Posterior vena cava (tissue), 2 donors: ENCODE data around the gene PNMA1. TPM values are rescaled to one million over a fixed set of nuclear protein-coding genes. Genes with fewer than 3 reads are reported as not detected.

Experiments
- DNase-seq: peaks from one replicate; pipeline ENCODE4 v3.0.0-alpha.2; 2020; ENCODE audit warnings: low spot score
- intact Hi-C, 2 donors: fragments of 100-400 bp; cut with DNase I; formaldehyde crosslinking; loops; one replicate each; pipeline versions ENCODE4 v1.14.1 to v1.14.2; 2022 to 2023
- total RNA-seq, 2 donors: library from RNA; stranded (reverse); fragmentation: NEBNext Ultra II Directional; extraction: Animal tissue kit (Norgen Biotek cat#: 25700); gene quantifications; one replicate each; pipeline ENCODE4 v1.2.1, GENCODE V29; 2021
- donor health status: DM: yes; HTN: yes; CAD: no.
- donor health status: DM: yes; HTN: yes; CAD: no.

Gene PNMA1
- total RNA-seq, 2 donors from 2014 or later: 64.8 to 88.7 TPM

DNA sequence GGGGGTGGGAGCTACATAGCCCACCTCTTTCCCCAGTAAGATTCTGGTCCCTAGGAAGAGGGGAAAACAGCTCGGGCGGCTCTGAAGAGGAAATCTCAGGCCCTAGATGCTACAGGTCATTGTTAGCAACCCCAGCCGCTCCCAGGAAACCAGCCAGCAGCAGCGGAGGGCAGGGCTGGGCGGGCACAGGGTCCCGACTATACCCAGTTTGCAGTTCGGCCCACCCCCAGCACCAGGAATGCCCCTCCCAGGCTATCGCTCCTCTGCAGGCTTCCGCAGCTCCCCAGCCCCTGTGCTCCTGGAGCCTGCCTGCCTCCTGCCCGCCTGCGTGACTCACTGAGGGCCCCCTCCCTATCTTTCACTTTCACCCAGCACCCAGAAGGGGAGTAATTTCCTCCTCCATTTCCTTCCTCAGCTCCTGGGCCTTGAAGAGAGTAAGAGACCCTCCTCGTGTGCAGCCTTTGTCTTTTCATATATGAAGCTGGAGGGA is 27.2 kb upstream of the PNMA1 start:
- DNase-seq: peak; percentile 88
- intact Hi-C loops: no loop called here

DNA sequence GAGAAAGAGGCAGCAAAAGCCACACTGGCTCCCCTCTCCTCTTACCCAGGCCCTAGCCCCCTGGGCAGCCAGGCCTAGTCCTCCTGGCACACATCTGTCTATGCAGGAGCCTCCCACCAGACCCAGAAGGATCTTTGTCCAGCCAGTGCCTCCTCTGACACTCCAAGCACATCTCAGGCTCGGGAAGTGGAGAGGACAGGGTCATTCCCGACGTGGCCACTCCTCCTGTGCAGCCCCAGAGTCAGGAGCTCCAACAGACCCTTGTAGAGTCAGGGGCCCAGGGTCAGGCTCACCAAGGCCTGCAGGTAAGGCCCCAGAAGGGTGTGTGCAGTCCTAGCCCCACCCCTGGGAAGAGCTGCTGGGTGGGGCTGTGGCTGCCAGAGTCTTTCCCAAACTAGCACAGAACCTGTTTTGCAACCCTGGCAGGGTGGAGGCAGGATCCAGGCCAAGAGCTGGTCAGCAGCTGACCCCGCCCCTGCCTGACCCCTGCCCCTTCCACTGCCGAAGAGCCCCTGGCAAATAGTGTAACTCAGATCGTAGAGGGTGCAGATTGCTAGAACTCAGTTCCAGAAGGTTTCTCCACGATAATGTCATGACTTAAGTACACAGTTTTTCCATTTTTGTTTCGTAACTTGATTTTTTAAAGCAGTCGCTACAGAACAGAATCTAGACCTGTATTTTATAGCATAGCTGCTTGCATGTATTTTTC is 26.6 kb upstream of the PNMA1 start:
- DNase-seq: peak; percentile 92
- intact Hi-C loops: no loop called here

DNA sequence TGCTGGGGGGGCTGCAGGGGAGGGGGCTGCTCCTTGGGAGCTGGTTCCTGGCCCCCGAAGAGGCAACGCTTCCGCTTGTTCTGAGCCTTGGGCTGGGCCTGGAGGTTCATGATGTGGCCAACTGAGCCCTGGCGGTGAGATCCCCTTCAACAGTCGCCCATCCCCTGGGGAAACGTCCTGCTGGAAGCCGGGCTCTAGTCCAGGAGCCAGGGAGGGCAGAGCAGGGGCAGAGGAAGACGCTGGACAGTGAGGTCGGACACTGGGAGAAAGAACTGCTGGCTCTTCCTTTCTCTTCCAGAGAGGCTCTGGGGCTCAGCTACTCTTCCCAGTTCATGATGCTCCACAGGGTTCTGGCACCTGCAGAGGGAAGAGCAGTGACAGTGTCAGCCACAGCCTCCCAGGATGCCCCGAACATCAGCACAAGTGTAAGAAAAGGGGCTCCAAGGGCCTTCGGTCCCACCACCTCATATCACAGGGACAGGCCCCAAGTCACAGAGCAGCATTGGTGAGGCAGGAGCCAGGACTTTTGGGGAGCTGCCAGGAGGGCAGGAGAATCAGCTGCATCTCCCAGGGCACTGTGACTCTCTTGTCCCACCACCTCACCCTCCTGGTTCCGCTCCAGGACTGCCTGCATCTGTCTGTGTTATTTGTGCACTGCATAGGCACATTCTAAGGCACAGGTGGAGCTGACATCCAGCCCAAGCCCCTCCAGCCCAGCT is 25.9 kb upstream of the PNMA1 start:
- intact Hi-C loops: no loop called here
- peak; percentile 76 for DNase-seq

- DNase-seq: peak; percentile 68
- intact Hi-C loops: no loop called here
Measured at GRCh38 chr14:73739174-73739898, 25.2 kb upstream of the PNMA1 start.

GRCh38 chr14:73738518-73739173 is 24.5 kb upstream of the PNMA1 start:
- intact Hi-C loops: no loop called here
- peak; percentile 71 for DNase-seq

- DNase-seq: peak; percentile 59
- intact Hi-C loops: no loop called here
Measured at GRCh38 chr14:73736842-73737241, 22.7 kb upstream of the PNMA1 start.

GRCh38 chr14:73732006-73732405 is 17.8 kb upstream of the PNMA1 start:
- DNase-seq: peak; percentile 38
- intact Hi-C loops: no loop called here

DNA sequence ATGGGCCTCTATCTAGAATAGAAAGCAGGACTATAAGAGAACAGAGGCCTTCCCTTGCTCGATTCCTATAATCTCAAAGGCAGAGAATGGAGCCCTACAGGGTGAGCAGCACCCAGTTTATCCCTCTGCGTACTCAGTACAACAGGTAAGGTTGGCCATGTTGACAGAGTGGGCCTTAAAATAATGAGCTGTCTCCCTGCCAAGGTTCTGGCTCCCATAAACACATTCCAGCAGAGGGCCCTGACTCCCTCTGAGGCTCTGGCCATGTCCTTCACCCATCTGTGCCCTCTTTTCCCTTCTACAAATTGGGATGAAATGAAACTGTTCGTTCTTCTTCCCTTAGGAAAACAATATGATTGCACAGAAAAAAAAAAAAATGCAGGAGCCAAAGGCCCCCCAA is 16.9 kb upstream of the PNMA1 start:
- intact Hi-C loops: no loop called here
- peak; percentile 45 for DNase-seq

- intact Hi-C loops: loop anchor here (5.0 to 10.0 kb wide), 3 partner anchors 93 to 125 kb away; partner anchors contain the start of gene PTGR2 (in 1 of the 2)
- peak; percentile 47 for DNase-seq
Measured at GRCh38 chr14:73729556-73730265, 15.5 kb upstream of the PNMA1 start.

GRCh38 chr14:73728717-73729330 is 14.6 kb upstream of the PNMA1 start:
- intact Hi-C loops: loop anchor here (5.0 to 10.0 kb wide), 3 partner anchors 93 to 126 kb away; partner anchors contain the start of gene PTGR2 (in 1 of the 2)
- DNase-seq: peak; percentile 95

- intact Hi-C loops: loop anchor here (5.0 to 10.0 kb wide), 3 partner anchors 95 to 128 kb away; partner anchors contain the start of gene PTGR2 (in 1 of the 2)
- peak; percentile 78 for DNase-seq
Measured at GRCh38 chr14:73727166-73727565, 13.0 kb upstream of the PNMA1 start.

GRCh38 chr14:73726025-73726961 is 12.1 kb upstream of the PNMA1 start:
- intact Hi-C loops: loop anchor here (5.0 to 10.0 kb wide), 3 partner anchors 96 to 129 kb away; partner anchors contain the start of gene PTGR2 (in 1 of the 2)
- DNase-seq: no peak

- intact Hi-C loops: loop anchor here (5.0 to 10.0 kb wide), 3 partner anchors 97 to 129 kb away; partner anchors contain the start of gene PTGR2 (in 1 of the 2)
- DNase-seq: no peak
Measured at GRCh38 chr14:73725116-73726024, 11.2 kb upstream of the PNMA1 start.

GRCh38 chr14:73724696-73725095 is 10.5 kb upstream of the PNMA1 start:
- intact Hi-C loops: loop anchor here (5.0 to 10.0 kb wide), 3 partner anchors 98 to 130 kb away; partner anchors contain the start of gene PTGR2 (in 1 of the 2)
- DNase-seq: no peak

GRCh38 chr14:73723797-73724661 is 9.8 kb upstream of the PNMA1 start:
- intact Hi-C loops: loop anchor here (10.0 kb wide), 2 partner anchors 101 to 131 kb away; partner anchors contain the start of gene PTGR2 (in 1 of the 2)
- peak; percentile 96 for DNase-seq
